ENCODE results near the gene GAS2L2. TPM values are rescaled to one million over a fixed set of nuclear protein-coding genes. Genes with fewer than 3 reads are reported as not detected.

The GAS2L2 gene
- total RNA-seq, 4 donors from 2014 or later = not detected

DNA sequence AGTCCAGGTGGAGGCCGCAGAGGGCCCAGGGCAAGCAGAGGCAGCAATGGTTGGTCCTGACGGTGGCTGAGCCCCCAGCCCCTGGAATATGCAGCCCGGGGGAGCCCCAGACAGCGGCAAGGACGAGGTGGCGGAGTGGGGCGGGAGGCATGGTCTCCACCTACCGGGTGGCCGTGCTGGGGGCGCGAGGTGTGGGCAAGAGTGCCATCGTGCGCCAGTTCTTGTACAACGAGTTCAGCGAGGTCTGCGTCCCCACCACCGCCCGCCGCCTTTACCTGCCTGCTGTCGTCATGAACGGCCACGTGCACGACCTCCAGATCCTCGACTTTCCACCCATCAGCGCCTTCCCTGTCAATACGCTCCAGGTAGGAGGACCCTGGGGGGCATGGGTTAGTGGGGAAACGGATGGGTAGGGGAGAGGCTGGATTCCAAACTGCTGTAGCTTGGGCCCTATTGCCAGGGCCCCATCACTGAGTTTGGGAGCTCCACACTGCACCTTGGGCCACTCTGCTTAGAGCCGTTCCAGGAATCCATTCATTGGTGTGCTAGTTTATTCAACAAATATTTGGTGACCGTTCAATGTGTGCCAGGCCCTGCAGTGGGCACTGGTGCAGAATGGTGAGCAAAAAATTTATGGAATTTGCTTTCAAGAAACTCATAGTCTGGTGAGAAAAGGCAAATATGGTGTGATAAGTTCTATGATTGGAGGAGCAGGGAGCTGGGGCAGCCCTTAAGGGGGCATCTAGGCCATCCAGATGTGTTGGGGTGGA, 17.8 kb downstream of the GAS2L2 start:
- peaks cover 0 to 7% (median 3%) of the 10 kb centered on the region in 4 donors for H3K4me1 ChIP-seq
- no peaks in the 10 kb centered on the region for H3K27me3 ChIP-seq
- no peaks in the 10 kb centered on the region for H3K9me3 ChIP-seq
- H3K36me3 ChIP-seq = no peaks in the 10 kb centered on the region
- TF ChIP-seq POLR2A (IDR thresholded peaks at IDR 0.05) = no peak
- TF ChIP-seq, protein P1, sequence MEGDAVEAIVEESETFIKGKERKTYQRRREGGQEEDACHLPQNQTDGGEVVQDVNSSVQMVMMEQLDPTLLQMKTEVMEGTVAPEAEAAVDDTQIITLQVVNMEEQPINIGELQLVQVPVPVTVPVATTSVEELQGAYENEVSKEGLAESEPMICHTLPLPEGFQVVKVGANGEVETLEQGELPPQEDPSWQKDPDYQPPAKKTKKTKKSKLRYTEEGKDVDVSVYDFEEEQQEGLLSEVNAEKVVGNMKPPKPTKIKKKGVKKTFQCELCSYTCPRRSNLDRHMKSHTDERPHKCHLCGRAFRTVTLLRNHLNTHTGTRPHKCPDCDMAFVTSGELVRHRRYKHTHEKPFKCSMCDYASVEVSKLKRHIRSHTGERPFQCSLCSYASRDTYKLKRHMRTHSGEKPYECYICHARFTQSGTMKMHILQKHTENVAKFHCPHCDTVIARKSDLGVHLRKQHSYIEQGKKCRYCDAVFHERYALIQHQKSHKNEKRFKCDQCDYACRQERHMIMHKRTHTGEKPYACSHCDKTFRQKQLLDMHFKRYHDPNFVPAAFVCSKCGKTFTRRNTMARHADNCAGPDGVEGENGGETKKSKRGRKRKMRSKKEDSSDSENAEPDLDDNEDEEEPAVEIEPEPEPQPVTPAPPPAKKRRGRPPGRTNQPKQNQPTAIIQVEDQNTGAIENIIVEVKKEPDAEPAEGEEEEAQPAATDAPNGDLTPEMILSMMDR (IDR thresholded peaks at IDR 0.05) = no peak
- H3K4me3 ChIP-seq = no peak overlapping the region
- H3K27ac ChIP-seq = no peak overlapping the region
- no peak for DNase-seq

DNA sequence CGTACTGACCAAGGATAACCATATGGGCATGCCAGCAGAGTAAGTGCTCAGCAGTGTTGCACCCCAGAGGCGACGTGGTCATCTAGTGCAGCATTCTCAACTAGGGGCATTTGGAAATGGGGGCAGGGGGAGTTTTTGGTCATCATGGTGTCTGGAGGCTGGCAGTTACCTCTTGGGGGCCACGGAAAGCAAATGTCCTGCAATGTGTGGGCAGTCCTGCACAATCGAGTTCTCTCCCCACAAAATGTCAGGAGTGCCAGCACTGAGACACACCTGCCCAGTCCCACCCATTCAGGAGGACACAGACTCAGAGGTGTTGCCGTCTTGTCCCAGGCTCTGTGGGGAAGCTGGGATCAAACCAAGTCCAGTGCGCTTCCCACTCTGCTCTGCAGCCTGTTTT, 18.6 kb downstream of the GAS2L2 start:
- no peak overlapping the region for H3K27ac ChIP-seq
- H3K36me3 ChIP-seq = no peaks in the 10 kb centered on the region
- H3K4me1 ChIP-seq = peaks cover 0 to 7% (median 3%) of the 10 kb centered on the region in 4 donors
- TF ChIP-seq POLR2A (IDR thresholded peaks at IDR 0.05) = no peak
- TF ChIP-seq, protein P1 (IDR thresholded peaks at IDR 0.05) = no peak
- no peaks in the 10 kb centered on the region for H3K27me3 ChIP-seq
- H3K4me3 ChIP-seq = no peak overlapping the region
- DNase-seq = no peak
- no peaks in the 10 kb centered on the region for H3K9me3 ChIP-seq

DNA sequence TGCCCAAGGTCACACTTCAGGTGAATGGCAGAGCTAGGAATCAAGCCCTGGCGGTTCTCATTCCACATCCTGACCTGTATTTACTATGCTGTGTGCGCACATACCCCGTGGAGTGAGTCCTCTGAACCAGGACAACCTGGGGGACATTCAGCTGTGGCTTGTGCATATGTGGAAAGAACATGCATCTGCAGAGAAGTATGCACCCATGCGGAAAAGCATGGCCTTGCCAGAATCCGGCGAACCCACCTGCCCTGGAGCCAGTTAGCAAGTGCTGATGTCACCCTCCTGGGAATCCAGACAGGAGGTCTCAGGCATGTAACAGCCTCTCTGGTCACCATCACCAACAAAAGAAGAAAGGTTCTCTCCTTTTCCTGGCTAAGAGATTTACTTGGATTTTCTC, 19.7 kb downstream of the GAS2L2 start:
- H3K27me3 ChIP-seq = no peaks in the 10 kb centered on the region
- no peaks in the 10 kb centered on the region for H3K36me3 ChIP-seq
- peaks cover 0 to 7% (median 3%) of the 10 kb centered on the region in 4 donors for H3K4me1 ChIP-seq
- H3K4me3 ChIP-seq = no peak overlapping the region
- H3K9me3 ChIP-seq = no peaks in the 10 kb centered on the region
- no peak overlapping the region for H3K27ac ChIP-seq
- no peak for DNase-seq
- TF ChIP-seq POLR2A (IDR thresholded peaks at IDR 0.05) = no peak
- TF ChIP-seq, protein P1 (IDR thresholded peaks at IDR 0.05) = no peak

DNA sequence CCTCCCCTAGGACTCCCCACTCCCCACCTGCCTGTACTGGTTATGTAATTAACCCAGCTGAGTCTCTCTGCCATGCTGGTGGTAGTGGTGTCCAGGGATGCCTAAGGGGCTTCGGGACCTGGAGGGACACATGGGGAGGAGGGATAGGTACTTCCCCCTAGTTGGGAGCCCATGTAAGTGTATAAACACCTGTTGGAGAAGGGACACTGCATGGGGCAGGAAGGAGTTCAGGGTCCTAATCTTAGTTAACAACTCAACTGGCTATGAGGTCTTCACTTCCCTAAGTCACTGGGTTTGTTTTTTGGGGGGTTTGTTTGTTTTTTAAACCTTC, 20.3 kb downstream of the GAS2L2 start:
- H3K4me1 ChIP-seq = peaks cover 0 to 7% (median 3%) of the 10 kb centered on the region in 4 donors
- H3K9me3 ChIP-seq = no peaks in the 10 kb centered on the region
- H3K4me3 ChIP-seq = no peak overlapping the region
- H3K27ac ChIP-seq = no peak overlapping the region
- no peak for DNase-seq
- no peaks in the 10 kb centered on the region for H3K36me3 ChIP-seq
- no peak for TF ChIP-seq POLR2A (IDR thresholded peaks at IDR 0.05)
- TF ChIP-seq, protein P1 (IDR thresholded peaks at IDR 0.05) = no peak
- no peaks in the 10 kb centered on the region for H3K27me3 ChIP-seq

DNA sequence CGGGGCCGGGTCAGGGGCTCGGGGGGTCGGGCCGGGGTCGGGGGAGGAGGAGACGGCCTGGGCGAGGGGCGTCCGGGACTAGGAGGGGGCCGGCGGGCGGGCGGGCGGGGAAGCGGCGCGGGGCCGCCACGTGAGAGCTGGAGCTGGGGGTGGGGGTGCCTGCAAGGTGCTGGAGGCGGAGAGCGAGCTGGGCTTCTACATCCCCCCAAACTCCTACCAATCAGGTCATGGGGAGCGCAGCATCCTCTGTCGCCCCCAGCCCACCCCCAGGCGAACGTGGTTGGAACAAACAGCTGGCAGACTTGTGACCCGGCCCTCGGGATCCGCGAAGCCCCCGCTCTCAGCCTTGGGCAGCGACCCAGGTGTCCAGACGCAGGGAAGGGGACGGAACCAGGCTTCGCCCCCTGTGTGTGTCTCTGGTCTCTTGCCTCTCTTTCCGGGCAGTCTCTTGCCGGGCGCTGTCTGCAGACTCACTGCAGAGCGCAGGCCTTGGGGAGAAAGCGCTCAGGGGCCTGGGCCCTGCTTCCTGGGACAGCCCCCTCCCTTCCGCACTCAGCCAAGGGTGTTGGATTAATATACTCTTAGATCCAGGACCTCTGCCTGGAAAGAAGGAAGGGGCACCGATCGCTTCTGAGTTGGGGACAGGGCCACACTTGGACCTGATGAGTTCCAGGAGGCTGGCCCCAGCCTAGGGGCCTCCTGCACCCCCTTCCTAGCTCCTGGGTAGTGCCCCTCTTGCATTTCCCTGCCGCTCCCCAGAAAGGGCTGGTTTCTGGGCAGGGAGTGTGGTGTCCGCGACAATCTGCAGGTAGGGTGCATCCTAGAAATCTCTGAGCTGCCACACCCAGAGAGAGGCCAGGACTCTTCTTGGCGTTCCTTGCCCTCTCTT, 20.9 kb downstream of the GAS2L2 start:
- Histone ChIP-seq H3K27me3 (no peaks in the 10 kb centered on the region), H3K9me3 (no peaks in the 10 kb centered on the region), H3K4me3 (peak overlapping the region; percentile 47 to 71 (median 63)), H3K27ac (peak overlapping the region in 1 of 4 donors; percentile 34), H3K36me3 (peaks cover 0 to under 1% (median 0%) of the 10 kb centered on the region in 3 donors), H3K4me1 (peaks cover 0 to 7% (median 3%) of the 10 kb centered on the region in 4 donors)
- DNase-seq = no peak
- TF ChIP-seq, protein P1 (IDR thresholded peaks at IDR 0.05) = no peak
- no peak for TF ChIP-seq POLR2A (IDR thresholded peaks at IDR 0.05)
